Measurements from ENCODE around the gene OR2G6.
"Not testable (repeated sequence)": the region's sequence is repeated elsewhere in the genome, so short reads cannot be mapped to it uniquely, and the experiment has no call there.

DNA sequence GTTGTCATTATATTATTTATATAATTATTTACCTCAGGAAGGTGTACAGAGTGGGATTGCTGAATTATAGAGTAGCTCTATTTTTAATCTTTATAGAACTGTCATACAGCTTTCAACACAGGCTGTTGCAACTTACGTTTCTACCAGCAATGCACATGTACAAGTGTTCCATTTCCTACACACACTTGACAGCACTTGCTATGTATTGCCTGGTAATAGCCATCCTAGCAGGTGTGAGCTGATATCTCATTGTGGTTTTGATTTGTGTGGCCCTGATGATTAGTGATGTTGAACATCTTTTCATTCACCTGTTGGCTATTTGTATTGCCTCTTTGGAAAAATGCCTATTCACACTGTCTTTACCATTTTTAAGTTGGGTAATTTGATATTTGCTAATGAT, 32.2 kb upstream of the OR2G6 start:
- TF ChIP-seq, protein P1, sequence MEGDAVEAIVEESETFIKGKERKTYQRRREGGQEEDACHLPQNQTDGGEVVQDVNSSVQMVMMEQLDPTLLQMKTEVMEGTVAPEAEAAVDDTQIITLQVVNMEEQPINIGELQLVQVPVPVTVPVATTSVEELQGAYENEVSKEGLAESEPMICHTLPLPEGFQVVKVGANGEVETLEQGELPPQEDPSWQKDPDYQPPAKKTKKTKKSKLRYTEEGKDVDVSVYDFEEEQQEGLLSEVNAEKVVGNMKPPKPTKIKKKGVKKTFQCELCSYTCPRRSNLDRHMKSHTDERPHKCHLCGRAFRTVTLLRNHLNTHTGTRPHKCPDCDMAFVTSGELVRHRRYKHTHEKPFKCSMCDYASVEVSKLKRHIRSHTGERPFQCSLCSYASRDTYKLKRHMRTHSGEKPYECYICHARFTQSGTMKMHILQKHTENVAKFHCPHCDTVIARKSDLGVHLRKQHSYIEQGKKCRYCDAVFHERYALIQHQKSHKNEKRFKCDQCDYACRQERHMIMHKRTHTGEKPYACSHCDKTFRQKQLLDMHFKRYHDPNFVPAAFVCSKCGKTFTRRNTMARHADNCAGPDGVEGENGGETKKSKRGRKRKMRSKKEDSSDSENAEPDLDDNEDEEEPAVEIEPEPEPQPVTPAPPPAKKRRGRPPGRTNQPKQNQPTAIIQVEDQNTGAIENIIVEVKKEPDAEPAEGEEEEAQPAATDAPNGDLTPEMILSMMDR (IDR thresholded peaks at IDR 0.05; ENCODE audit: control extremely low read depth in 1 of 3, insufficient read depth in 1 of 3, low read depth in 1 of 3, low read length in 3 of 3) = not testable (repeated sequence)
- not testable (repeated sequence) for TF ChIP-seq POLR2A (IDR thresholded peaks at IDR 0.05; ENCODE audit: control extremely low read depth in 1 of 2, low read depth in 2 of 2, low read length in 2 of 2); TAF1 (IDR thresholded peaks at IDR 0.05; ENCODE audit: low read depth, low read length)
